GM19452 (cell line): ENCODE results near the gene ETDB.
A peak's percentile ranks its signal among the peaks of the same experiment; 100 is the strongest.
"Not testable (repeated sequence)": the region's sequence is repeated elsewhere in the genome, so short reads cannot be mapped to it uniquely, and the experiment has no call there.

Source experiments
- ATAC-seq: cut with Tn5 transposase; IDR thresholded peaks from one replicate; pipeline ENCODE4 v1.9.1; 2021; ENCODE audit not compliant: unreplicated experiment

ETDB gene

DNA sequence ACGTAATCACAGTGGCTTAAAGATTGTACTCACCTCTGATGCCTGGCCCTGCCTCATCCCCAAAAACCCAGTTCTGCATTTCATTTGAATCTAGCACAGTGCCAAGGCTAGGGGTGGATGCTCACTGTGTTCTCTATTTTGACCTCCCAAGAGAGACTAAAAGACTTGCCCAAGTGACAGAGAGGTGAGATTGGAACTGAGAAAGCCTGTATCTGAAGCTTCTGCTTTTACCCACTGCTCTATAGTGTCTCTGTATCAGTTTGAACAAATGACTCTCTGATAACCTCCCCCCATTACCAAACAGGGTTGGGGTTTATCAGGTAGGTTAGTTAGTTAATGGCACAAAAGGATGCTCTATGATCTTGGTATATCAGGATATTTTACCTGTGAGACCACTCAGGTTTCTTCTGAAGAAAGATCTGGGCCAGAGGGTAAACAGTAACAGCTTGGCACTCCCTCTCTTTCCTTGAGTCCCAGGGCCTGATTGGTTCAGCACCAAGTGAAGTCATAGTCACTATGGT, at the start of gene ETDB:
Gene ETDB, minus strand, starts transcription at position 471 of the 521 bp plus-strand sequence. CDS start 1,265 bp downstream, outside the sequence.
- not testable (repeated sequence) for ATAC-seq

DNA sequence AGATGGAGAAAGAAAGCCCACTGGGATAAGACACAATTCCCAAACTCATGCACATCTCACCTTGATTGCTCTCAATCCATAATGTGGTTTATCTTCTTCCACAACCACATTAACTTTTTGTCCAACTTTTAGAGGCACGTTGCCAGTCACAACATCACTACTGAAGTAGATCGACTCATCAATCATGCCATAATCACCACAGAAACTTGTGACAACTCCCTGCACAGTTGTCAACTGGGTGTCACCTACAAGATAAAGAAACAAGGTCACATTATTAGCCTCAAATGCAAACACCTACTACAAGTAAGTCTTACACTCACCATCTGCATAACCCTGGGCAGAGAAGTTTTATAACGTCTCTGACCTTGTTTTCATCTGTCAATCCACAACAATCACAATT, 49.2 kb upstream of the ETDB start:
- ATAC-seq: not testable (repeated sequence)

DNA sequence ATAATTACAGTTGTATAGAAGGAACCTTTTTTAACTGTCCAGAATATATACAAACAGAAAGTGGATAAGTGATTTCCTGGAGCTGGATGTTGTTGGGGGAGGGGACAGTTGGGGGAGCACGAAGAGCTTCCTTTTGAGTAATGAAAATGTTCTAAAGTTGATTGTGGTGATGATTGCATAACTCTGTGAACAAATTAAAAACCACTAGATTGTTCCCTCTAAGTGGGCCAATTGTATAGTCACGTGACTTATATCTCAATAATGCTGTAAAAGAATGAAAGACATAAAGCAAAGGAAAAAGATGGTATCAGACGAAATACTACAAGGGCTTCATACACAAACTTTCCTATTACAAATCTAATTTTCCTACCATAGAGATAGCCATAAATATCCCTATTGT, 48.2 kb upstream of the ETDB start:
- ATAC-seq: no peak

DNA sequence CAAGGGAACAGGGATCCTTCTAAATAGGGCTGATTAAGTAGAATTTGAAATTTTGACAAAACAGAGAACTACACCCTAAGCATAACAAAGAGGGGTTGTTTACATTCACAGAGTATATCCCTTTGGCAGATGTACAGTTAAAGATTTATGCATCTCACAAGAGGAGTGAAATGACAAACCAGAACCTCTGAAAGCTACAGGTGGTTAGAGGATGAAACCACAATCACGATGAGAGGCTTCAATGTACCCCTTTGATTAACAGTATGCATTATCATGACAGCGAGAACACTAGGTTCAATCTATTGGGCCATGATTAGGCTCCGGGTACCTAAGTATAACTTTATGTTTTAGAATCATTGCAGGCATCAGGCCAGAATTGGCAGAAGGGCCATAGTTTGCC, 34.4 kb upstream of the ETDB start:
- ATAC-seq: not testable (repeated sequence)

DNA sequence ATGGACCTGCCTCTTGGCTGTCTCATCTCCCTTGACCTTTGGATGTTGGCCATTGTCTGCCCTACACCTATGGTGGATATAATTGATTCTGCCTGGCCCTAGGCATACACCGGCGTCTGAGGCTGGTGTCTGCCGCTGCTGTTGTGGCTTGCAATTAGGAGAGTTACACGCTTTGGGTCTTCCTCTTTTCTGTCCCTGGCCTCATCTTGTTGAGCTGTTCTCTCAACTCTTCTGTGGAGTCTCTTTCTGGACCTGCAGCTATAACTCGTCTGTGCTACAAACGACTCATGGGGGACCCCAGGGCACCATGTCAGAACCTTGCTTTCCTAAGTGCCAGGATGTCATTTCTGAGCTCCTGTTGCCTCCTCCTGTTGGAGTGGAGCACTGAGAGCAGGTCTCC, 5.8 kb upstream of the ETDB start:
- ATAC-seq: not testable (repeated sequence)

DNA sequence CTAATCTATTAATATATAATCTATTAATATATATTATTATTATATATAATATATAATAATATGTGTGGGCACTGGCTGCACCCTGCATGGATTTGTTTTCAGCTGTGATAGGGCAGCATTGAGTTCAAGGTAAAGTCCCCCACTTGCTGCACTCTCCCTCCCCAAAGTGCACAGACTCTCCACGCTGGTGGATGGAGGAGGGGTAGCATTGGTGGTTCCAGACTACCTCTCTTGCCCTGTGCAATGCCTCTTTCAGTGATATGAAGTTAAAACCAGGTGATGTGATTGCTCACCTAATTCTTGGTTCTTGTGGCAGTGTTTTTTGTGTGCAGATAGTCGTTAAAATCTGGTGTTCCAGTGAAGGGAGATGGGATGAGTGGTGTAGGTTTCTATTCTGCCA, 4.3 kb downstream of the ETDB start:
- not testable (repeated sequence) for ATAC-seq

DNA sequence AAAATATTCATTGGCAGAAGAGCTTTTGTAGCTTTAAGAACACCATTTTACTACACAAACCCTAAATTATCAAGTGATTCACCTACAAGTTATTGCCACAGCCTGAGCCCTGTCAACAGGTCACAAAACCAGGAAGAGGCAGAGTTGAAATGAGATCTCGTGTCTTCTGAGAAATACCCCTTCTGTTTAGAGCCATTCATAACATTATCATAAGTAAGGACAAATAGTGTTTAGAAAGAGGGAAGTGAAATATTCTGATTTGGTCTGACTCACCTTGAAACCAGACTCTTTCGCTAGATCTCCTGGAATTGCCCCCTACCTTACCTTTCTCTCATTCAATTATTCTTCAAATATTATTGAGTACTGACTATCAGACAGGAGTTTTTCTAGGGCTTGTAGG, 5.9 kb downstream of the ETDB start:
- peak; percentile 95 for ATAC-seq

DNA sequence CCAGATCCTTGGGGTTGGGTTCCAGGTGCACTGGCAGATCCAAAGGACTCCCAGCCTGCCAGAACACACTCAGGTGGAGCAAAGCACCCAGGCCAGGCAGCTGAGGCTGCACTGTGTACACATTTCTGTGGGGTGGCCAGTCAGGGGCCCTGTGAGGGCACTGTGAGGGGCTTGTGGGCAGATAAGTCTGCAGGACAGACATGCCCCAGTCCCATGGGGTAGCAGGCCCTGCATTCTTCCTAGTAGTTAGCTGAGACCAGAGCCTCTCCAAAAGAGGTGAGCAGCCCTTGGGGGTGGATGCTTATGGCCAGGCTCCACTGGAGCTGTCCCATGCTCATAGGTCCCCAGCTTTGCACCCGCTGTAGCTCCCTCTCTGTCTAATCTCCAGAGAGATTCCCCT, 7.6 kb downstream of the ETDB start:
- ATAC-seq: no peak

DNA sequence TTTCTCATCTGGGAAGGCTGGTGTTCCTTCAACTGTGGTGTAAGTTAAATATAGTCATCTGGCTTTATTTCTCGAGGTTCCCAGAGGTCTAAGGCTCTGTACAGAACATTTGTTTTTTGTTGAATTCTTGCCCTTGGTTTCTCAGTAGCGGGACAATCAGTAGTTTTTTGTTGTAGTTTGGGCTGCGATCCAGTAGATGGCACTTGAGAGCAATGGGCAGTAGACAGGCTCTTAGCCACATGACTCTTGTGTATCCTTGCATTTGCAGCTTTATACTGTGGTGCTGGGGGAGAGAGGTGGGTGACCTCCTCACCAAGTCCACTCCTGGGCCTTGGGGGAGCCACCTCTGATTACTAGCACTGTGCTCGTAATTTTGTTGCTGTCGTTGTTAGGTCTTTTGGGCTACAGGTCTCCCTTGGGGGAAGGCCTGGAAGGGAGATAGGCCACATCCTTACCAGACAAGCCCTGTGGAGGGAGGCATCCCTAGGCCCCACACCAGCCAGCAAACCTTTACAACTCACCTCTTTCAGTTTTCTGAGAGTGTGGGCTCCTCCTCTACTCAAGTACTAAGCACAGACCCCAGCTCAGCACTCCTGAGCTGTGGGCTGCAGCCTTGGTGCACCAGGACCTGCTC, 8.1 kb downstream of the ETDB start:
- ATAC-seq: no peak

DNA sequence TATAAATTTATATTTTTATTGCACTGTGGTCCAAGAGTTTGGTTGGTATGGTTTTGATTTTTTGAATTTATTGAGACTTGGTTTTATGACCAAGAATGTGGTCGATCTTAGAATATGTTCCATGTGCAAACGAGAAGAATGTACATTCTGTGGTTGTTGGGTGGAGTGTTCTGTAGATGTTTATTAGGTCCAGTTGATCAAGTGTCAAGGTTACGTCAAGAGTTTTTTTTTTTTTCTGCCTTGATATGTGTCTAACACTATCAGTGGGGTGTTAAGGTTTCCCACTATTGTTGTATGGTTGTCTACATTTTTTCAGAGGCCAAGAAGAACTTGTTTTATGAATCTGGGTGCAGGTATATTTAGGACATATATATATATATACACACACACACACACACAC, 10.8 kb downstream of the ETDB start:
- no peak for ATAC-seq

DNA sequence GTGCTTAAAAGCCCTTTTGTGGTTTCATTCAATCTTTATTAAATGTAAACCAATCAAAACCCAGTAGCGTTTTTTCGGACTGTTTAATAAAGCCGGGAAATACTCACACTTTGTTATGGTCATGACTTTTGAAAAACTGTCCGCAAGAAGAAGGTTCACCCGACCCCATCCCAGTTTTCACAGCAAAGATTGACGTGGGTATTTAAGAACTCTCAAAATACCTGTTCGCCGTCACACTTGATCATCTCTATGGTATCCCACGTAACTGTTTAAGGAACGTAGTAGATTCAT, 20.9 kb downstream of the ETDB start:
- no peak for ATAC-seq

DNA sequence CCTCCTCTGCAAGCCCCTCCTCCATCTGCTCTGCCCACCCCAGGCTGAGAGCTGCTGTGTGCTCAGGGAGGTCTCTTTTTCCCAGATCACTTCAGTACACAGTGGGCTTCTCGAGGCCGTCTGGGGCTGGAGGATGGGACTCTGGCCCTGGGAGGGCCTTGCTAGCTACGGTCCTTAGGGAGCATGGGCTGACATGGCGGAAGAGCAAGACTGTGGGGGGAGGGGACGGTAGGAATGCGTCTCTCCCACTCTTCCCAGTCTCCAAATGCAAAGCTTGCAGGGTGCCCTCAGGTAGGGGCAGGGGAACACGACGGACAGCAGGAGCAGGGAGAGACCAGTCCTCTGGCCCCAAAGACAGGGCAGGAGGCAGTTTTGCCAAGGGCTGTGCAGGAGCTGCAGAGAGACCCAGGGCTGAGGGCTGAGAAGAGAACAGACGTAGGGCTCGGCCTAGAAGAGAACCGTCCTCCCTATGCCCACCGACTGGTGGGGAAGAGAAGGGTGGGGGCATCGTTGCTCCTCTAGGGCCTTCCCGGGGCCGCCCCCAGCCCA, 23.1 kb downstream of the ETDB start:
- ATAC-seq: not testable (repeated sequence)

DNA sequence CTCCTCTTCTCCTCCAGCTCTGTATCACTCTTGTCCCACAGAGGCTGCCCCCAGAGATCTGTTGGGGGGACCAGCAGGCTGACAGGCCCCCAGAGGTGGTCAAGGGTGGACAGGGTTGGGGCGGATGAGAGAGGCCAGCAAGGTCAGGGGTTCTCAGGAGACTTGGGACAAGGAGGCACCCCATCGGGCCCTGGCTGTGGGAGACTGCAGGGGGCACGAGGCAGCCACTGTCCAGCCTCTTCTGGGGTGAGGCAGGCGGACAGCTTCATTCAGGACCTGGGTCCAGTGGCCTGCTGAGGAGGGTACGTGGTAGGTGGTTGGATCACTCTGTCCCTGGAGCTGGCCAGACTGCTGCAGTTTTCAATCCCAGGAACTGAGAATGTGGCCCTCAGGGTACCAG, 24.6 kb downstream of the ETDB start:
- ATAC-seq: no peak

DNA sequence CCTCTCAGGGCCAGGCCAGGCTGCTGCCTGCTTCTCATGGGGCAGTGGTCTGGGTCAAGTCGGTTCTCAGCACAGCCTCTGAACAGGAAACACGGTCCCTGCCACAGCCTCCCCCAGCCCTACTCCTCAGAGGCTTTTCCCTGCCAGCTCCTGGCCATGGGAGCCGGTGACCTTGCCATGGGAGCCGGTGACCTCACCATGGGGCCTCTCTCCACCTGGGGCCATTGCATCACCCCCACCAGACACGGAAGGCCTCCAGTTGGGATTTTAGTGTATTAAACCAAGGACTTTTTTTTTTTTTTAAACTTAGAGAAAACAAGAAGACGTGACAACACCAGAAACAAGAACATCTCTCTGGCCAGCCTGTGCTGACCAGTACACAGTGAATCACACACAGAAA, 25.6 kb downstream of the ETDB start:
- no peak for ATAC-seq

DNA sequence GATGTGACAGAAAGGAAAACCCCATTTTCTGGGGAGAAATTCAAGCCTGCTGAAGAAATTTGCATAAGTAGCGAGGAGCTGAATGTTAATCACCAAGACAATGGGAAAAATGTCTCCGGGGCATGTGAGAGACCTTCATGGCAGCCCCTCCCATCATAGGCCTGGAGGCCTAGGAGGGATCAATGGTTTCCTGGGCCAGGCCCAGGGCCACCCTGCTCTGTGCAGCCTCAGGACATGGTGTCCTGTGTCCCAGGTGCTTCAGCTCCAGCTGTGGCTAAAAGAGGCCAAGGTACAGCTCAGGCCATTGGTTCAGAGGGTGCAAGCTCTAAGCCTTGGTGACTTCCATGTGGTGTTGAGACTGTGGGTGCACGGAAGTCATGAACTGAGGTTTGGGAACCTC, 31.2 kb downstream of the ETDB start:
- no peak for ATAC-seq

DNA sequence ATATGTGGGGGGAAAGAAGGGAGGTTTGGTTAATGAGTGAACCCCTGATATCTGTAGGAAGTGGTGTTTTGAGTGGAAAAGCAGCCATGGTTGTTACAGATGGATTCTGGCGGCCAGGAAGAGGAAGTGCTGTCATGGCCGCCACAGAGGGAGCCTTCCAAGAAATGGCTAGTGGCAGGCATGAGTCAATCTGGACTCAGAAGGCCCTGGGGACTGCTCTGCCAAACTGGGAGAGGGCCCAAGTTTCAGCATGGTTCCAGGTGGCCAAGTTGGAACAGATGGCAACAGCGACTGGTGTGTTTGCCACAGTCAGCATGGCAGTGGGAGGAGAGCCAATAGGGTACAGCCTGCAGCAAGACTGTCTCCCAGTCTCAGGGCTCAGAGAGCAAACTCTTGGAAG, 32.5 kb downstream of the ETDB start:
- ATAC-seq: no peak

DNA sequence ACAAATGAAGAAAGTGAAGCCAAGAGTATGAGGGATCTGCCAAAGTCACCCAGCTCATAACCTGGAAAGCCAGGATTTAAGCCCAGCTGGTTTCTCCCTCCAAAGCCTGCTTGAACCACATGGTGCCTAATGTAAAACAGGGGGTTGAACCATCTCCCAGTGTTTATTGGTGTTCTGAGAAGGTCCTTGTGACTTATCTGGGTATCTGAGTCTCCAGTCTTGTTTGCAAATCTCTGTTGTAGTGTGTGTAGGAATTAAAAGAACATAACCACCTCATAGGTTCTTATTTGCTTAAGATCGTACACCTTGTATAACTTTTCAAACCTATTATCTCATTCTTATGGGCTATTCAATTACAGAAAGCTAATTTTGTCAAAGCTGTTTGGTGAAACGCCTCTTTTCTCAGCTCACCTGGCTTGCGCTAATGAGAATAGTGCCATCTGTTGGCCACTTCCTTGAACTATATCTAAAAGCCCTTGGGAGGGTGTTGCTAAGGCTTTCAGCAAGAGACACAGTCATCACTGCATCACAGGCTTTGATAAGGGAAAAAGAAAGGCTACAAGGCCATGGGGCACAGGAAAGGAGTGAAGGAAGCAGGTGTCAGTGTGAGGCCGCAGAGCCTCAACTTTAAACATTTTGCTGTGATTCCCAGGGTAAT, 34.0 kb downstream of the ETDB start:
- peak; percentile 81 for ATAC-seq

DNA sequence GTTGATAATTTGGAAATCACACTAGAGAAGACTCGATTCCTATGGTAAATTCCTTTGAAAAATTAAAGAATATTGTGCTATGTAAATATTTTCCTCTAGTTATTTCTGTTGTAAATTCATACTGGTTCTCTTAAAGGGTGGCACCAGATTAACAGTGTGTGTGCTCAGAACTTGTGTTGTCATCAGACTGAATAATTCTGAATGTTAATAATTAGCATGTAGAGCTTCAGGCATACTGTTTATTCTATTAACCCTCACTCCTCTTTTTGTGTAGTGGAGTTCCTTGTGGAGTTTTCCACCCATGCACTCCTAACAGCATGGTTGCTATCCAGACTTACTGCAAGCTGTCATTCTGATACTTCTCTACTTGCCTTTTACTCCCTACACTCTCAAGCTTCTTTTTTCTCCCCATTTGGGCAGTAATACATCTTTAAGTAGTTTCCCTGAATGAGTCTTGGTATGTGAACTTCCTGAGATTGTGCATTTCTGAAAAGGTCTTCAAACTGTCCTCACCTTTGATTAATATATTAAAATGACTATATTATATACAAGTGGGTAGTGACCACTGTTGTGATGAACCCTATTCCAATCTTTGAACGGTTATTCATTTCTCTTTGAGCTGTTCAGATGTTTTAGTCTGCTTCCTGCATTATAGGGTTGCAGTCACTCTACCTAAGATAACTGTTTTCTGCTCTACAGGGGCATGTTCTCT, 38.5 kb downstream of the ETDB start:
- ATAC-seq: no peak
